Sigmoid colon (tissue), 4 donors: ENCODE results near the gene RAB1B.

Experiments used
- CTCF ChIP-seq, 4 experiments: fragments of 450-650 bp in 3 of 4; fragments of 200-600 bp in 1 of 4; IDR thresholded peaks; one replicate each; pipeline ENCODE4 v1.5.1; 2016 to 2019; ENCODE audit warnings: antibody characterized with exemption in 4 of 4, mild to moderate bottlenecking in 3 of 4, moderate library complexity in 2 of 4
- EP300 ChIP-seq, 4 donors: sonication (generic); formaldehyde crosslinking; IDR thresholded peaks; one replicate each; pipeline ENCODE4 v1.6.1; 2017; ENCODE audit warnings: antibody characterized with exemption in 4 of 4
- POLR2A ChIP-seq, 2 donors: fragments of 450-650 bp; IDR thresholded peaks; one replicate each; pipeline ENCODE4 v1.6.1; 2016; ENCODE audit warnings: antibody characterized with exemption in 2 of 2, mild to moderate bottlenecking in 2 of 2, moderate library complexity in 2 of 2

DNA sequence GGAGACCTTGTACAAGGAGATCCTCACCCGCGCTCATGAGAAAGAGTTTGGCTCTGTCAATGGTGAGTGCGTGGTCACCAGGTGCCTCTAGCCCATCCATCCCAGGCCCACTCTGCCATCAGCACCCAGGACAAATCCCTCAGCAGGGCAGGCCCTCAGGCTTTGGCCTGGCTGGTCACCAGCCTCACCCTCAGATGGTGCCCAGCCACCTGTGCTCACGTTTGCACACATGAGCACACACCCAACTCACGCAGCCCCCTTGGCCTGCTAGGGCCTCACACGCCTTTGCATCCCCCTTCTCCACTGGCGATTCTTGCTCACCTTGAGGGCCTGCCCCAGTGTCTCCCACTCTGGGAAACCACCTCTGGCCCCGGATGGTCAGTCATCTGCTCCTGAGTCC is 4.1 kb upstream of the RAB1B start:
- TF ChIP-seq POLR2A (IDR thresholded peaks at IDR 0.05) (no peak), CTCF (IDR thresholded peaks at IDR 0.05) (no peak), EP300 (IDR thresholded peaks at IDR 0.05) (no peak)
